Lower leg skin (tissue), 3 donors: ENCODE results near the gene TENM4.

ENCODE experiments used
- POLR2A ChIP-seq, 2 donors: fragments of 450-650 bp; IDR thresholded peaks; one replicate each; pipeline ENCODE4 v1.6.1; 2016 to 2017; ENCODE audit warnings: antibody characterized with exemption in 2 of 2, mild to moderate bottlenecking in 1 of 2, moderate library complexity in 1 of 2
- TF ChIP-seq, protein P1 (sequence below), 3 donors: fragments of 450-650 bp; IDR thresholded peaks; one replicate each; pipeline ENCODE4 v1.5.1; 2016; ENCODE audit warnings: antibody characterized with exemption in 3 of 3, mild to moderate bottlenecking in 3 of 3, moderate library complexity in 2 of 3

DNA sequence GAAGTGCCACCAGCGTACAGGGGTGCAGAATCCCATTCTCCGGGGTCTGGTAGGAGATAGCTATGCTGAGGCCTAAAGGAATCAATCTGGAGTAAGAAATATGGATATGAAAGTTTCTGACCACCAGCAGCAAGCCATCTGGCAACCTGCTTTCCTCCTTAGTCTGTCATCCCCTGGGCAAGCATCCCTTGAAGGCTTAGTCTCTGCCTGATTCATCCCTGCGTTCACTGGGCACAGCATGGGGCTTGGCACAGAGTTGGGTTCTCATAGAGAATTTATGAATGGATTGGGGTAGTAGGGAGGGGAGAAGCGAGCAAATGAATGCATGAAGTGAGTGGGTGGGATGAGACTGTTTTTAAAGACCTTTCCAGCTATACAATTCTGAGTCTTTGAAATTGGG, 780.4 kb downstream of the TENM4 start:
- TF ChIP-seq, protein P1, sequence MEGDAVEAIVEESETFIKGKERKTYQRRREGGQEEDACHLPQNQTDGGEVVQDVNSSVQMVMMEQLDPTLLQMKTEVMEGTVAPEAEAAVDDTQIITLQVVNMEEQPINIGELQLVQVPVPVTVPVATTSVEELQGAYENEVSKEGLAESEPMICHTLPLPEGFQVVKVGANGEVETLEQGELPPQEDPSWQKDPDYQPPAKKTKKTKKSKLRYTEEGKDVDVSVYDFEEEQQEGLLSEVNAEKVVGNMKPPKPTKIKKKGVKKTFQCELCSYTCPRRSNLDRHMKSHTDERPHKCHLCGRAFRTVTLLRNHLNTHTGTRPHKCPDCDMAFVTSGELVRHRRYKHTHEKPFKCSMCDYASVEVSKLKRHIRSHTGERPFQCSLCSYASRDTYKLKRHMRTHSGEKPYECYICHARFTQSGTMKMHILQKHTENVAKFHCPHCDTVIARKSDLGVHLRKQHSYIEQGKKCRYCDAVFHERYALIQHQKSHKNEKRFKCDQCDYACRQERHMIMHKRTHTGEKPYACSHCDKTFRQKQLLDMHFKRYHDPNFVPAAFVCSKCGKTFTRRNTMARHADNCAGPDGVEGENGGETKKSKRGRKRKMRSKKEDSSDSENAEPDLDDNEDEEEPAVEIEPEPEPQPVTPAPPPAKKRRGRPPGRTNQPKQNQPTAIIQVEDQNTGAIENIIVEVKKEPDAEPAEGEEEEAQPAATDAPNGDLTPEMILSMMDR (IDR thresholded peaks at IDR 0.05) = no peak
- TF ChIP-seq POLR2A (IDR thresholded peaks at IDR 0.05) = no peak
